ENCODE data around the gene MAP3K20. TPM values are rescaled to one million over a fixed set of nuclear protein-coding genes. Genes with fewer than 3 reads are reported as not detected.

The MAP3K20 gene
- total and polyA plus RNA-seq, 10 of the 15 experiments (the other 5 are each of a cell fraction or from before 2014, with no cell fraction given) = 0.04 to 5.6 (median 2.3) TPM

DNA sequence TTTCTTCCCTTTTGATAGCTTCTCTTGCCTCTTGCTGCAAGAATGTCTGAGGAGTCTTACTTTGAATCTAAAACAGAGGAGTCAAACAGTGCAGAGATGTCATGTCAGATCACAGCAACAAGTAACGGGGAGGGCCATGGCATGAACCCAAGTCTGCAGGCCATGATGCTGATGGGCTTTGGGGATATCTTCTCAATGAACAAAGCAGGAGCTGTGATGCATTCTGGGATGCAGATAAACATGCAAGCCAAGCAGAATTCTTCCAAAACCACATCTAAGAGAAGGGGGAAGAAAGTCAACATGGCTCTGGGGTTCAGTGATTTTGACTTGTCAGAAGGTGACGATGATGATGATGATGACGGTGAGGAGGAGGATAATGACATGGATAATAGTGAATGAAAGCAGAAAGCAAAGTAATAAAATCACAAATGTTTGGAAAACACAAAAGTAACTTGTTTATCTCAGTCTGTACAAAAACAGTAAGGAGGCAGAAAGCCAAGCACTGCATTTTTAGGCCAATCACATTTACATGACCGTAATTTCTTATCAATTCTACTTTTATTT, 145.6 kb downstream of the MAP3K20 start:
- no peak for ATAC-seq
- intact Hi-C loops (cut with micrococcal nuclease; ENCODE audit: unreplicated experiment) (no loop called here), in situ Hi-C loops (cut with MboI) (no loop called here)
- DNase-seq (ENCODE audit: low read depth, low spot score) = no peak
- POLR2A ChIA-PET = no interaction called here
- TF ChIP-seq, protein P1, sequence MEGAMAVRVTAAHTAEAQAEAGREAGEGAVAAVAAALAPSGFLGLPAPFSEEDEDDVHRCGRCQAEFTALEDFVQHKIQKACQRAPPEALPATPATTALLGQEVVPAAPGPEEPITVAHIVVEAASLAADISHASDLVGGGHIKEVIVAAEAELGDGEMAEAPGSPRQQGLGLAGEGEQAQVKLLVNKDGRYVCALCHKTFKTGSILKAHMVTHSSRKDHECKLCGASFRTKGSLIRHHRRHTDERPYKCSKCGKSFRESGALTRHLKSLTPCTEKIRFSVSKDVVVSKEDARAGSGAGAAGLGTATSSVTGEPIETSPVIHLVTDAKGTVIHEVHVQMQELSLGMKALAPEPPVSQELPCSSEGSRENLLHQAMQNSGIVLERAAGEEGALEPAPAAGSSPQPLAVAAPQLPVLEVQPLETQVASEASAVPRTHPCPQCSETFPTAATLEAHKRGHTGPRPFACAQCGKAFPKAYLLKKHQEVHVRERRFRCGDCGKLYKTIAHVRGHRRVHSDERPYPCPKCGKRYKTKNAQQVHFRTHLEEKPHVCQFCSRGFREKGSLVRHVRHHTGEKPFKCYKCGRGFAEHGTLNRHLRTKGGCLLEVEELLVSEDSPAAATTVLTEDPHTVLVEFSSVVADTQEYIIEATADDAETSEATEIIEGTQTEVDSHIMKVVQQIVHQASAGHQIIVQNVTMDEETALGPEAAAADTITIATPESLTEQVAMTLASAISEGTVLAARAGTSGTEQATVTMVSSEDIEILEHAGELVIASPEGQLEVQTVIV (IDR thresholded peaks at IDR 0.05; ENCODE audit: borderline replicate concordance, partially characterized antibody) = no peak
- TF ChIP-seq IKZF1 (conservative IDR thresholded peaks at IDR 0.05) = no peak
- TF ChIP-seq, protein P2, sequence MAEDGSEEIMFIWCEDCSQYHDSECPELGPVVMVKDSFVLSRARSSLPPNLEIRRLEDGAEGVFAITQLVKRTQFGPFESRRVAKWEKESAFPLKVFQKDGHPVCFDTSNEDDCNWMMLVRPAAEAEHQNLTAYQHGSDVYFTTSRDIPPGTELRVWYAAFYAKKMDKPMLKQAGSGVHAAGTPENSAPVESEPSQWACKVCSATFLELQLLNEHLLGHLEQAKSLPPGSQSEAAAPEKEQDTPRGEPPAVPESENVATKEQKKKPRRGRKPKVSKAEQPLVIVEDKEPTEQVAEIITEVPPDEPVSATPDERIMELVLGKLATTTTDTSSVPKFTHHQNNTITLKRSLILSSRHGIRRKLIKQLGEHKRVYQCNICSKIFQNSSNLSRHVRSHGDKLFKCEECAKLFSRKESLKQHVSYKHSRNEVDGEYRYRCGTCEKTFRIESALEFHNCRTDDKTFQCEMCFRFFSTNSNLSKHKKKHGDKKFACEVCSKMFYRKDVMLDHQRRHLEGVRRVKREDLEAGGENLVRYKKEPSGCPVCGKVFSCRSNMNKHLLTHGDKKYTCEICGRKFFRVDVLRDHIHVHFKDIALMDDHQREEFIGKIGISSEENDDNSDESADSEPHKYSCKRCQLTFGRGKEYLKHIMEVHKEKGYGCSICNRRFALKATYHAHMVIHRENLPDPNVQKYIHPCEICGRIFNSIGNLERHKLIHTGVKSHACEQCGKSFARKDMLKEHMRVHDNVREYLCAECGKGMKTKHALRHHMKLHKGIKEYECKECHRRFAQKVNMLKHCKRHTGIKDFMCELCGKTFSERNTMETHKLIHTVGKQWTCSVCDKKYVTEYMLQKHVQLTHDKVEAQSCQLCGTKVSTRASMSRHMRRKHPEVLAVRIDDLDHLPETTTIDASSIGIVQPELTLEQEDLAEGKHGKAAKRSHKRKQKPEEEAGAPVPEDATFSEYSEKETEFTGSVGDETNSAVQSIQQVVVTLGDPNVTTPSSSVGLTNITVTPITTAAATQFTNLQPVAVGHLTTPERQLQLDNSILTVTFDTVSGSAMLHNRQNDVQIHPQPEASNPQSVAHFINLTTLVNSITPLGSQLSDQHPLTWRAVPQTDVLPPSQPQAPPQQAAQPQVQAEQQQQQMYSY (CRISPR knock-in tag; IDR thresholded peaks at IDR 0.05) = no peak
- TF ChIP-seq ETV6 (conservative IDR thresholded peaks at IDR 0.05 in 1 of 2, IDR thresholded peaks at IDR 0.05 in 1 of 2; ENCODE audit: borderline replicate concordance in 1 of 2, low read depth in 1 of 2) = no peak
- TF ChIP-seq NFYA (IDR thresholded peaks at IDR 0.05; ENCODE audit: borderline replicate concordance, low read depth, low read length) = no peak
- TF ChIP-seq, protein P3, sequence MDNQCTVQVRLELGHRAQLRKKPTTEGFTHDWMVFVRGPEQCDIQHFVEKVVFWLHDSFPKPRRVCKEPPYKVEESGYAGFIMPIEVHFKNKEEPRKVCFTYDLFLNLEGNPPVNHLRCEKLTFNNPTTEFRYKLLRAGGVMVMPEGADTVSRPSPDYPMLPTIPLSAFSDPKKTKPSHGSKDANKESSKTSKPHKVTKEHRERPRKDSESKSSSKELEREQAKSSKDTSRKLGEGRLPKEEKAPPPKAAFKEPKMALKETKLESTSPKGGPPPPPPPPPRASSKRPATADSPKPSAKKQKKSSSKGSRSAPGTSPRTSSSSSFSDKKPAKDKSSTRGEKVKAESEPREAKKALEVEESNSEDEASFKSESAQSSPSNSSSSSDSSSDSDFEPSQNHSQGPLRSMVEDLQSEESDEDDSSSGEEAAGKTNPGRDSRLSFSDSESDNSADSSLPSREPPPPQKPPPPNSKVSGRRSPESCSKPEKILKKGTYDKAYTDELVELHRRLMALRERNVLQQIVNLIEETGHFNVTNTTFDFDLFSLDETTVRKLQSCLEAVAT (IDR thresholded peaks at IDR 0.05) = no peak
- Histone ChIP-seq H3K27me3 (replicated peaks in 1 of 2; ENCODE audit: control insufficient read depth in 2 of 2, insufficient read depth in 2 of 2, low read length in 1 of 2) (no peaks in the 10 kb centered on the region), H3K4me3 (no peak overlapping the region), H3K27ac (ENCODE audit: control insufficient read depth, insufficient read depth) (no peak overlapping the region), H3K4me1 (ENCODE audit: control insufficient read depth, insufficient read depth, low read length) (no peaks in the 10 kb centered on the region), H3K9me3 (replicated peaks; ENCODE audit: control insufficient read depth, insufficient read depth, low read length) (no peaks in the 10 kb centered on the region), H4K20me1 (ENCODE audit: control insufficient read depth, insufficient read depth) (no peaks in the 10 kb centered on the region), H3K36me3 (ENCODE audit: control insufficient read depth in 2 of 2, insufficient read depth in 2 of 2, low read length in 1 of 2) (no peaks in the 10 kb centered on the region), H3K9ac (ENCODE audit: control insufficient read depth, insufficient read depth, low read length) (no peak overlapping the region), H3K79me2 (ENCODE audit: control insufficient read depth, insufficient read depth, low read length) (no peaks in the 10 kb centered on the region), H2AFZ (ENCODE audit: control insufficient read depth, low read depth, low read length) (no peak overlapping the region), H3K4me2 (ENCODE audit: control insufficient read depth, insufficient read depth) (no peak overlapping the region)
- BruUV-seq (replicated peaks) = no TSS peak
- RAD21 ChIA-PET (ENCODE audit: unreplicated experiment) = no interaction called here
- 95% methylated on average over 4 of the region's 4 CpGs for WGBS (ENCODE audit: insufficient coverage, insufficient replicate concordance, low lambda C conversion rate, missing lambda C conversion rate)
- CTCF ChIA-PET = no interaction called here
- SMC1A ChIA-PET (ENCODE audit: uncharacterized antibody, unreplicated experiment) = no interaction called here
- FAIRE-seq = no peak
